ENCODE data around the gene PIK3R2. TPM values are rescaled to one million over a fixed set of nuclear protein-coding genes. Genes with fewer than 3 reads are reported as not detected.

Gene PIK3R2
- total and polyA plus RNA-seq, 2 of the 8 experiments (the other 6 are each of a cell fraction or from before 2014, with no cell fraction given), result 21.7 to 57.1 TPM

GRCh38 chr19:18185538-18185937 is 32.6 kb downstream of the PIK3R2 start:
- H3K9me3 ChIP-seq (ENCODE audit: insufficient read depth in 2 of 2, low read depth in 1 of 2, low read length in 1 of 2), result no peaks in the 10 kb centered on the region
- no peak overlapping the region for H3K9ac ChIP-seq (replicated peaks in 1 of 4; ENCODE audit: extremely low read depth in 1 of 4, low read depth in 3 of 4, low read length in 3 of 4)
- no peaks in the 10 kb centered on the region for H3K79me1 ChIP-seq (ENCODE audit: low read depth, low read length)
- H3K27ac ChIP-seq (ENCODE audit: low read depth, low read length), result no peak overlapping the region
- no peak overlapping the region for H4K8ac ChIP-seq (ENCODE audit: extremely low read depth, insufficient read depth, low read length)
- H2AK5ac ChIP-seq (ENCODE audit: low read depth, low read length), result no peak overlapping the region
- CTCF ChIA-PET (ENCODE audit: partially characterized antibody), result interaction anchor here (0.6 to 2.3 kb wide), 7 partner anchors 17 to 158 kb away, joined by 3 to 14 read pairs (median 5); a partner anchor contains a TSS
- no peaks in the 10 kb centered on the region for H4K20me1 ChIP-seq (replicated peaks in 1 of 2; ENCODE audit: control insufficient read depth in 1 of 2, insufficient read depth in 2 of 2, low read length in 2 of 2)
- no peak overlapping the region for H2BK12ac ChIP-seq (ENCODE audit: low read depth, low read length)
- no peak overlapping the region for H3K4ac ChIP-seq (replicated peaks; ENCODE audit: insufficient read length, low read depth, low read length)
- no peak overlapping the region for H2BK120ac ChIP-seq (replicated peaks; ENCODE audit: low read depth, low read length)
- H3K23ac ChIP-seq (ENCODE audit: insufficient read length), result no peak overlapping the region
- TF ChIP-seq GABPA (IDR thresholded peaks at IDR 0.05; ENCODE audit: borderline replicate concordance, insufficient read depth, low read length), result no peak
- H3K4me3 ChIP-seq (ENCODE audit: extremely low read depth in 1 of 4, insufficient read depth in 2 of 4, low read depth in 3 of 4, low read length in 4 of 4), result no peak overlapping the region
- H3K56ac ChIP-seq (replicated peaks; ENCODE audit: insufficient read length, low read depth, low read length), result no peak overlapping the region
- WGBS, 2 experiments (ENCODE audit: extremely low coverage in 1 of 2, insufficient coverage in 1 of 2, insufficient read length in 1 of 2, insufficient replicate concordance in 2 of 2, low coverage in 1 of 2, low lambda C conversion rate in 2 of 2, missing lambda C conversion rate in 1 of 2), result 63% methylated on average over 6 of the region's 6 CpGs; no CpG with 5 or more reads in 1 of the 2 experiments
- H3K4me2 ChIP-seq (ENCODE audit: insufficient read depth in 1 of 2, low read depth in 2 of 2, low read length in 2 of 2), result peak overlapping the region in 1 of 2 experiments; percentile 8; a peak in 2 of 4 replicates
- no peak overlapping the region for H2BK20ac ChIP-seq (ENCODE audit: low read length)
- H2BK5ac ChIP-seq (ENCODE audit: low read depth, low read length), result no peak overlapping the region
- DNase-seq (ENCODE audit: low read depth in 1 of 2, low spot score in 2 of 2) (no peak), FAIRE-seq (no peak)
- H3K14ac ChIP-seq (ENCODE audit: insufficient read length), result no peak overlapping the region
- no peaks in the 10 kb centered on the region for H3K36me3 ChIP-seq (ENCODE audit: control insufficient read depth in 2 of 4, insufficient read depth in 4 of 4, low read length in 3 of 4)
- H3K4me1 ChIP-seq (replicated peaks in 1 of 4; ENCODE audit: control insufficient read depth in 3 of 4, insufficient read depth in 4 of 4, low read length in 3 of 4), result peaks cover 0 to 5% (median 1%) of the 10 kb centered on the region in 4 experiments; a peak in 4 of 7 replicates
- H3K23me2 ChIP-seq (ENCODE audit: low read depth, low read length), result no peaks in the 10 kb centered on the region
- no peak overlapping the region for H2AFZ ChIP-seq (ENCODE audit: low read length)
- H3K27me3 ChIP-seq (replicated peaks in 1 of 4; ENCODE audit: control insufficient read depth in 3 of 4, extremely low read depth in 1 of 4, insufficient read depth in 3 of 4, low read length in 3 of 4), result no peaks in the 10 kb centered on the region
- POLR2A ChIA-PET (ENCODE audit: partially characterized antibody), result interaction anchor here (0.9 to 1.6 kb wide), 4 partner anchors 13 to 96 kb away, joined by 3 to 5 read pairs (median 4); partner anchors contain the start of gene JUND
- H2BK15ac ChIP-seq (ENCODE audit: low read length), result no peak overlapping the region
- no peak overlapping the region for H4K5ac ChIP-seq (ENCODE audit: insufficient read length, low read depth, low read length)
- no peak overlapping the region for H3K18ac ChIP-seq (ENCODE audit: extremely low read depth, low read length)
- no peak overlapping the region for H4K91ac ChIP-seq (replicated peaks; ENCODE audit: insufficient read length, low read length)
- no peaks in the 10 kb centered on the region for H3K79me2 ChIP-seq (ENCODE audit: control insufficient read depth in 1 of 2, insufficient read depth in 2 of 2, low read length in 2 of 2)
